Adipose tissue (tissue), 3 donors: ENCODE results near the gene DZANK1. TPM values are rescaled to one million over a fixed set of nuclear protein-coding genes. Genes with fewer than 3 reads are reported as not detected.
A peak's percentile ranks its signal among the peaks of the same experiment; 100 is the strongest.
"Not testable (repeated sequence)": the region's sequence is repeated elsewhere in the genome, so short reads cannot be mapped to it uniquely, and the experiment has no call there.

Source experiments
- H3K27ac ChIP-seq: one replicate; pipeline ENCODE4 v1.5.1; 2013; ENCODE audit warnings: low read depth, low read length
- WGBS, 3 donors: extraction: QIAGEN DNeasy Blood & Tissue Kit; methylation state at CpG; one replicate each; pipeline ENCODE4 v1.1.7; 2013; 5-methylcytosine and 5-hydroxymethylcytosine counted together
- polyA plus RNA-seq, 3 donors: library from polyadenylated mRNA; stranded (reverse); fragments of 200-250 nt; gene quantifications; one replicate each; pipeline ENCODE4 v1.2.3, GENCODE V29; 2013
- donor health status: healthy with polysubstance abuse.
- donor health status: Bipolar disorder and iron deficiency.
- donor health status: healthy.

DZANK1 gene
- polyA plus RNA-seq = 1 to 10 TPM in 2 of 3 donors, under 1 TPM in 1; 0.92 to 1.3 (median 1.0) TPM

GRCh38 chr20:18466894-18467730, at the start of gene DZANK1, which contains the start of gene POLR3F:
DZANK1 (minus strand) TSS chr20:18467030; CDS start chr20:18465358, 1,672 bp downstream.
POLR3F (plus strand) TSS chr20:18467390; CDS start chr20:18467507, 117 bp downstream.
- 0 to 1% (median 1%) methylated on average over 57 of the region's 57 CpGs for WGBS, 3 donors
- H3K27ac ChIP-seq = peak within 1 kb of the TSS; percentile 21

- H3K27ac ChIP-seq = no peak overlapping the region
These were observed 49.1 kb upstream of the DZANK1 start for GRCh38 chr20:18515973-18516372.

- no peak overlapping the region for H3K27ac ChIP-seq
- WGBS, 3 donors = 86 to 95% (median 88%) methylated on average over 5 of the region's 5 CpGs
These were observed 47.3 kb upstream of the DZANK1 start for GRCh38 chr20:18514127-18514526.

GRCh38 chr20:18513208-18513607, 46.4 kb upstream of the DZANK1 start:
- WGBS, 3 donors = 68 to 90% (median 75%) methylated on average over 7 of the region's 7 CpGs
- no peak overlapping the region for H3K27ac ChIP-seq

- no peak overlapping the region for H3K27ac ChIP-seq
- WGBS, 3 donors = 60 to 91% (median 71%) methylated on average over 1 of the region's 1 CpG
These were observed 44.7 kb upstream of the DZANK1 start for GRCh38 chr20:18511571-18511970.

- peak within 1 kb of the TSS; percentile 96 for H3K27ac ChIP-seq
- WGBS, 3 donors = 0% methylated on average over 69 of the region's 69 CpGs
These were observed 40.7 kb upstream of the DZANK1 start, which contains the start of gene SEC23B for GRCh38 chr20:18507218-18508191. SEC23B (plus strand) TSS chr20:18507940; CDS start chr20:18510836, 2,896 bp downstream.

- peak overlapping the region; percentile 96 for H3K27ac ChIP-seq
- 50 to 72% (median 69%) methylated on average over 8 of the region's 8 CpGs for whole genome bisulfite sequencing, 3 donors
These were observed 39.9 kb upstream of the DZANK1 start for GRCh38 chr20:18506744-18507143.

GRCh38 chr20:18504479-18505060, 37.7 kb upstream of the DZANK1 start:
- 64 to 67% (median 67%) methylated on average over 31 of the region's 31 CpGs for WGBS, 3 donors
- H3K27ac ChIP-seq = no peak overlapping the region

- 61 to 80% (median 78%) methylated on average over 1 of the region's 1 CpG for WGBS, 3 donors
- H3K27ac ChIP-seq = not testable (repeated sequence)
These were observed 34.8 kb upstream of the DZANK1 start for GRCh38 chr20:18501672-18502071.

- H3K27ac ChIP-seq = no peak overlapping the region
- WGBS, 3 donors = 94 to 96% (median 95%) methylated on average over 3 of the region's 3 CpGs
These were observed 30.8 kb upstream of the DZANK1 start for GRCh38 chr20:18497603-18498002.

GRCh38 chr20:18496740-18497592, 30.1 kb upstream of the DZANK1 start, which contains the start of gene RBBP9:
RBBP9 (minus strand) TSS chr20:18497225; CDS start chr20:18497167, 58 bp downstream.
- 1 to 4% (median 3%) methylated on average over 31 of the region's 31 CpGs for WGBS, 3 donors
- H3K27ac ChIP-seq = no peak within 1 kb of the TSS

- WGBS, 3 donors = 14 to 33% (median 29%) methylated on average over 7 of the region's 7 CpGs
- H3K27ac ChIP-seq = no peak overlapping the region
These were observed 29.2 kb upstream of the DZANK1 start for GRCh38 chr20:18496042-18496441.

- H3K27ac ChIP-seq = no peak overlapping the region
- WGBS, 3 donors = 98 to 99% (median 98%) methylated on average over 3 of the region's 3 CpGs
These were observed 21.5 kb upstream of the DZANK1 start for GRCh38 chr20:18488301-18488700.

GRCh38 chr20:18481596-18481995, 14.8 kb upstream of the DZANK1 start:
- 91 to 95% (median 94%) methylated on average over 4 of the region's 4 CpGs for WGBS, 3 donors

GRCh38 chr20:18477821-18478220, 11.0 kb upstream of the DZANK1 start:
- WGBS, 3 donors = 75 to 90% (median 82%) methylated on average over 1 of the region's 1 CpG
- H3K27ac ChIP-seq = no peak overlapping the region

More at GRCh38 chr20:18481596-18481995, 14.8 kb upstream of the DZANK1 start:
- no peak overlapping the region for H3K27ac ChIP-seq

GRCh38 chr20:18477218-18477617, 10.4 kb upstream of the DZANK1 start:
- H3K27ac ChIP-seq = no peak overlapping the region
- 72 to 100% (median 85%) methylated on average over 1 of the region's 1 CpG for WGBS, 3 donors

- 0 to 1% (median 0%) methylated on average over 15 of the region's 15 CpGs for WGBS, 3 donors
- H3K27ac ChIP-seq = no peak overlapping the region
These were observed 296 bp downstream of the DZANK1 start for GRCh38 chr20:18466574-18466893.
